ENCODE measurements around the gene RUNX1. TPM values are rescaled to one million over a fixed set of nuclear protein-coding genes. Genes with fewer than 3 reads are reported as not detected.

RUNX1 gene
- total and polyA plus RNA-seq, 7 donors, result 8.7 to 230 (median 30.1) TPM

- Histone ChIP-seq H3K4me1 (peaks cover 4% of the 10 kb centered on the region), H3K27me3 (ENCODE audit: insufficient read depth in 3 of 3, low read length in 2 of 3) (no peaks in the 10 kb centered on the region), H3K36me3 (ENCODE audit: insufficient read depth in 1 of 2, low read depth in 1 of 2) (peaks cover 0 to 67% of the 10 kb centered on the region in 2 donors), H3K4me3 (no peak overlapping the region), H3K27ac (no peak overlapping the region), H3K9me3 (no peaks in the 10 kb centered on the region)
- no peak for ATAC-seq
- intact Hi-C loops (cut with DNase I), result loop anchor here in 1 of 2 donors (10.0 kb wide), 1 partner anchor 281 kb away; no protein-coding TSS in a partner anchor
- TF ChIP-seq CTCF (IDR thresholded peaks at IDR 0.05), result no peak
- 84 to 89% (median 85%) methylated on average over 12 of the region's 12 CpGs for WGBS, 3 donors
- no peak for DNase-seq
These were observed 23.6 kb downstream of the RUNX1 start for GRCh38 chr21:35025206-35026152.

GRCh38 chr21:35024513-35024912 lies 24.6 kb downstream of the RUNX1 start:
- intact Hi-C loops (cut with DNase I), result loop anchor here in 1 of 2 donors (10.0 kb wide), 1 partner anchor 280 kb away; no protein-coding TSS in a partner anchor
- H3K4me3 ChIP-seq, result no peak overlapping the region
- no peak for DNase-seq
- no peak overlapping the region for H3K27ac ChIP-seq
- H3K4me1 ChIP-seq, result peaks cover 4% of the 10 kb centered on the region
- no peak for ATAC-seq
- H3K9me3 ChIP-seq, result no peaks in the 10 kb centered on the region
- H3K36me3 ChIP-seq (ENCODE audit: insufficient read depth in 1 of 2, low read depth in 1 of 2), result peaks cover 0 to 66% of the 10 kb centered on the region in 2 donors
- H3K27me3 ChIP-seq (ENCODE audit: insufficient read depth in 3 of 3, low read length in 2 of 3), result no peaks in the 10 kb centered on the region
- no peak for TF ChIP-seq CTCF (IDR thresholded peaks at IDR 0.05)

- no peak for DNase-seq
- no peak for TF ChIP-seq CTCF (IDR thresholded peaks at IDR 0.05)
- Histone ChIP-seq H3K4me1 (peaks cover 4% of the 10 kb centered on the region), H3K36me3 (ENCODE audit: insufficient read depth in 1 of 2, low read depth in 1 of 2) (peaks cover 0 to 67% of the 10 kb centered on the region in 2 donors), H3K27me3 (ENCODE audit: insufficient read depth in 3 of 3, low read length in 2 of 3) (no peaks in the 10 kb centered on the region), H3K4me3 (no peak overlapping the region), H3K27ac (no peak overlapping the region), H3K9me3 (no peaks in the 10 kb centered on the region)
- ATAC-seq, result no peak
- WGBS, 3 donors, result 95 to 100% (median 98%) methylated on average over 1 of the region's 1 CpG
- intact Hi-C loops (cut with DNase I), result loop anchor here in 1 of 2 donors (10.0 kb wide), 1 partner anchor 279 kb away; no protein-coding TSS in a partner anchor
These were observed 25.1 kb downstream of the RUNX1 start for GRCh38 chr21:35024071-35024420.

- no peak for ATAC-seq
- no peak for DNase-seq
- 67 to 82% (median 79%) methylated on average over 3 of the region's 3 CpGs for whole genome bisulfite sequencing, 3 donors
- H3K4me3 ChIP-seq, result no peak overlapping the region
- no peak overlapping the region for H3K27ac ChIP-seq
- H3K36me3 ChIP-seq (ENCODE audit: insufficient read depth in 1 of 2, low read depth in 1 of 2), result peaks cover 0 to 64% of the 10 kb centered on the region in 2 donors
- TF ChIP-seq CTCF (IDR thresholded peaks at IDR 0.05), result no peak
- H3K9me3 ChIP-seq, result no peaks in the 10 kb centered on the region
- no peaks in the 10 kb centered on the region for H3K27me3 ChIP-seq (ENCODE audit: insufficient read depth in 3 of 3, low read length in 2 of 3)
- intact Hi-C loops (cut with DNase I), result loop anchor here in 1 of 2 donors (10.0 kb wide), 1 partner anchor 279 kb away; no protein-coding TSS in a partner anchor
- peaks cover 4% of the 10 kb centered on the region for H3K4me1 ChIP-seq
These were observed 25.6 kb downstream of the RUNX1 start for GRCh38 chr21:35023396-35024070.

Data from psoas muscle (tissue), 8 donors.